ENCODE results near the gene STK26.
"Not testable (repeated sequence)": the region's sequence is repeated elsewhere in the genome, so short reads cannot be mapped to it uniquely, and the experiment has no call there.

The STK26 gene

GRCh38 chrX:132040066-132040465 lies 17.0 kb downstream of the STK26 start:
- no peak for DNase-seq

DNA sequence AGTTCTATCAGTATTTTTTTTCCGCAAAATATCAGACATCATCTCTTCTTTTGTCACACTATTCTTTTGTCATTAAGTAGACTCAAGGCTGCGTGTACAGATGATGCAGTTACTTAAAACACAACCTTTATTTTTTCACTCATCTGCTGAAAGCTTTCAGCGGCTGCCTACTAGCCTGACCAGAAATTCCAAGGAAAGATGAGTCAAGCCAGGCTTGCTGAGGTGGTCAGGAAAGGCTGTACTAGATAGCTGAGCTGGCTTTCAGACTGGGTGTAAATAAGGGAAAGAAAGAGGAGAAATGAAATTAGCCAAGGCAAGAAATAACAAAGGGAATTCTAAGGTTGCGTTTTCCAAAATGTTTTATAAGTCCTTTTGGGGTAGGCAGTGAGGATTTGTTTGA lies 17.9 kb downstream of the STK26 start:
- no peak for DNase-seq

- DNase-seq = no peak
These were observed 20.9 kb downstream of the STK26 start for GRCh38 chrX:132043977-132044376.

DNA sequence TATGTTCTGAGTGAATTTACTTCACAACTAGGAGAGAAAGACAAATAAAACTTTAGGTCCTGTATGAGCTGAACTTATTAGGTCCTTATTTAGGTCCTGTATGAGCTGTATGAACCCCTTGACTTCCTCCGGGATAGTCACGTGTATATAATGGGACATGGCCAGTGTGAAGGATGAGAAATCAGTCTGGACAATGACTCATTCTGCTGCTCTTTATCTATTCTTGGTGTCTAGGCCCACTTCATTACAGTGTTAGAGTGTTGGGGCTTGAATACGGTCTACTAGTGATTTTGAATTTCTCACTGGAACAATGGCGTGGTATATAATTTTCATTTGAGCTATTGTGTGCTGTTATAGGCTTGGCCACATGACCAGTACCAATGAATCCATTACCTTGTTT lies 21.9 kb downstream of the STK26 start:
- DNase-seq = no peak

- no peak for DNase-seq
These were observed 22.4 kb downstream of the STK26 start for GRCh38 chrX:132045456-132045855.

DNA sequence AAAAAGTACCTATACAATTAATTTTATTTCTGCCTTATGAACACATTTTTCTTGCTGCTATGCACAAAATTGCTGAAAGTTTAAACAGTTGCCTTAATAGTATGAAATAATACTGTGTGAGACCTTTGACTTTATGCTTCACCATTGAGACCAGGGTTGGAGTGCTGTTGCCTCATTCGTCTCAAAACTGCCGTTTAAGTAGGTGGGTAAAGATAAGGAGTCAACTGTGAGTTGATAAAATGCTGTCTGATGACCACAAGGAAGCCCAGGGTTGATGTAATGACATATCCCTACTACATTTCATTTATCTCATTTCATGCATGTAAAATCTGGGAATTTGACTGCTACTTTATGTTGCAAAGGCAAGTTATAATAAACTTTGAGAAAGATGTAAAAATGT lies 23.4 kb downstream of the STK26 start:
- no peak for DNase-seq

GRCh38 chrX:132051778-132052177 lies 28.7 kb downstream of the STK26 start:
- DNase-seq = not testable (repeated sequence)

DNA sequence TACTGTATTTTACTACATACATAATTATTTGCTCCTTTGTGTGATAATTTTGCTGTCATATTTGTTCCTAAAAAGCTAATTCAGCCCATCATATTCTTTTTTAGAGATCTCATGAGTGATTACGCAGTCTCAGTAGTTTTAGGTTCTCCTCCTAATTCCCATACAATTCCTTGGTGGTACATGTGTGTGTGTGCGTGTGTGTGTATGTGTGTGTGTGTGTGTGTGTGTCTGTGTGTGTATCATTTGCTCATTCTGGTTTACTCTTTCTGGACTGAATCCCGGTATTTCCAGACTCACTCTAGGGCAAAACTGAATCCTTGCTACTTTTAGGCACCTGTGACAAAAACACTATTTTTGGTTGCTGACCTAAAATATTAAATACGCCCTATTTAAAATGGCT lies 34.9 kb downstream of the STK26 start:
- no peak for DNase-seq

DNA sequence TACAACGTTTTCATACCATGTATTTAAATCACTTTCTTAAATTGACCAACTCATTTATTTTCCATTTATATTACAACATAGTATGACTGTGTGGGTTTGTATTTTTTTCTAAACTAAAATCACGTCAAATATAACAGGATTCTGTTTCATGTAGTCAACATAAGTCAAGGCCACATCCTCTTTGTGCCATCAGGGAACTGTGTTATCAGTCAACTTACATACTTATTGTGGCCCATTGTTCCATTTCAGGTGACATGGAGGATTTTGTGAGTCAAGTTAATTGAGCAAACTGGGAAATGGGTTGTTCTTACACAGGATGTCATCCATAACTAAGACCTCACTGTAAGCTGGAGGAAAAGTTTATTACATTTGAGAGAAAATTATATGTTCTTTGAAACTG lies 35.9 kb downstream of the STK26 start:
- DNase-seq = no peak

- DNase-seq = no peak
These were observed 37.0 kb downstream of the STK26 start for GRCh38 chrX:132059973-132060540.

- no peak for DNase-seq
These were observed 40.2 kb downstream of the STK26 start for GRCh38 chrX:132063334-132063733.

DNA sequence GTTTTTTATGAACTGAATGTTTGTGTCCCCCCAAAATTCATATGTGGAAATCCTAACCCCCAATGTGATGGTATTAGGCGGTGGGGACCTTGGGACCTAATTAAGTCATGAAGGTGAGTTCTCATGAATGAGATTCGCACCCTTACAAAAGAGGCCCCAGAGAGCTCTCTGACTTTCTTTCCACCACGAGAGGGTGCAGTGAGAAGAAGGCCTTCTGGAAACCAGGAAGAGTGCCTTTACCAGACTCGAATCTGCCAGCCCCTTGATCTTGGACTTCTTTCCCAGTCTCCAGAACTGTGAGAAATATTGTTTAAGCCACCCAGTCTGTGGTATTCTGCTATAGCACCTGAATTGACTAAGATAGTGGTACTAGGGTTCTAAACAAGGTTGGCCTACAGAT lies 40.8 kb downstream of the STK26 start:
- no peak for DNase-seq

DNA sequence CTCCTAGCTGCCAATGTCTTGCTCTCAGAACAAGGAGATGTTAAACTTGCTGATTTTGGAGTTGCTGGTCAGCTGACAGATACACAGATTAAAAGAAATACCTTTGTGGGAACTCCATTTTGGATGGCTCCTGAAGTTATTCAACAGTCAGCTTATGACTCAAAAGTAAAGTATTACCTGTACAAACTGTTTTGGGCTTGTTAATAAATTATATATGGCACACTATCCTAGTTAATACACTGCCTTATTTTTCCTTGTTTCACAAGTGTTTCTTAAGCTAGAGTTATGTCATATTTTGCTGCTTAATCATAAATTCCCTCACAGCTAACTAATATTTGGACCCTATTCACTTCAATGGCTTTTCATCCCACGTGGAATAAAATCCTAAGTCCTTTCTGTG lies 45.3 kb downstream of the STK26 start:
- no peak for DNase-seq

GRCh38 chrX:132071254-132071653 lies 48.2 kb downstream of the STK26 start:
- no peak for DNase-seq

GRCh38 chrX:132077414-132077813 lies 54.3 kb downstream of the STK26 start:
- DNase-seq = no peak

GRCh38 chrX:132077912-132078311 lies 54.8 kb downstream of the STK26 start:
- no peak for DNase-seq

- DNase-seq = no peak
These were observed 62.7 kb downstream of the STK26 start for GRCh38 chrX:132085786-132086185.

GRCh38 chrX:132086672-132087071 lies 63.6 kb downstream of the STK26 start:
- DNase-seq = no peak

- no peak for DNase-seq
These were observed 65.8 kb downstream of the STK26 start for GRCh38 chrX:132088864-132089263.

- peak; percentile 16 for DNase-seq
These were observed 67.5 kb downstream of the STK26 start for GRCh38 chrX:132090403-132091159.

GRCh38 chrX:132092439-132093065 lies 69.5 kb downstream of the STK26 start:
- peak; percentile 37 for DNase-seq

DNA sequence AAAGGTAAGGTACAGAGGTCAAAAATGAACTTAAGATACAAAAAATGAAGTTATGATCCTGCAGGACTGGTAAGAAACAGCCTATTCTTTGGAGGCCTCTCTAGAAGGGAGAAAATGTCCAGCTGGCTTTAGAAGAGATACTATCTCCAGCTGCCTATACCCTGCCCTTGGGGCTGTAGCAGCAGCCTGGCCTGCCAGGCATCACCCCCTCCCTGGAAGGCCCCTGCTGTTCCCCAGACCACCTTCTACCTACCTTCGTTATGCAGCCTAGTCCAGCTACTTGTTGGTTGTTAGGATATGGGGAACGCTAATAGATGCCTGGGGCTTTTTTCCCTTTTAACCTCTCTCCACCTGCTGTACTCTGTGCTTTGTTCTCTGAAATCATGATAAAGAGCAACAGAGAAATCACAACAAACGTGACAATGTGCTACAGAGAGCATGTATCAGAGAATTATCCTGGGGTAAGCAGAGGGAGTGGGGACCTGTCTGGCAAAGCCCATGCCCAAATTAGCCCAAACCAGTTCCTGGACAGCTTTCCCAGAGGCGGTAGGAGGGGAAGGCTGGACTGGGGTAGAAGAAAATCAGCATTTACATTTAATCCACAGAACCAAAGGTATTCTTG lies 70.2 kb downstream of the STK26 start:
- DNase-seq = no peak

- DNase-seq = no peak
These were observed 71.1 kb downstream of the STK26 start for GRCh38 chrX:132094164-132094563.

DNA sequence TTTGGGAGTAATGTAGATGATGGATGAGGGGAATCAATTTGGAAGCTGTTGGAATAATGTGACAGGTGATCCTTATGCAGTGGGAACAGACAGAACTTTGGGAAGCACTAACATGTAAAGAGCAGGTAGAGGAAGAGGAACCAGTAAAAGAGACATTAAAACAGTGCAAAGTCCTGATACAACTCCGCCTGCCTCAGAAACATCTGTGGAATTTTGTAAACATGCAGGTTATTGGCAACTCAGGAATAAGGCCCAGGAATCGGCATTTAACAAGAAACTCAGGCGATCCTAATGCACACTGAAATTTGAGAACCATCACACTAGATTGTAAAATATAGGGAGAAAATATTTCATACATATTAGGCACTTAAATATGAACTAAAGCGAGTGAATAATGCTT lies 75.6 kb downstream of the STK26 start:
- DNase-seq = not testable (repeated sequence)

Measured in CD4-positive, alpha-beta T cell treated with Interferon gamma for 1 hour (primary cell).